ENCODE results near the gene UQCRQ. TPM values are rescaled to one million over a fixed set of nuclear protein-coding genes. Genes with fewer than 3 reads are reported as not detected.

UQCRQ gene
- total and polyA plus RNA-seq, 2 experiments from 2014 or later: 104 to 1,308 TPM

DNA sequence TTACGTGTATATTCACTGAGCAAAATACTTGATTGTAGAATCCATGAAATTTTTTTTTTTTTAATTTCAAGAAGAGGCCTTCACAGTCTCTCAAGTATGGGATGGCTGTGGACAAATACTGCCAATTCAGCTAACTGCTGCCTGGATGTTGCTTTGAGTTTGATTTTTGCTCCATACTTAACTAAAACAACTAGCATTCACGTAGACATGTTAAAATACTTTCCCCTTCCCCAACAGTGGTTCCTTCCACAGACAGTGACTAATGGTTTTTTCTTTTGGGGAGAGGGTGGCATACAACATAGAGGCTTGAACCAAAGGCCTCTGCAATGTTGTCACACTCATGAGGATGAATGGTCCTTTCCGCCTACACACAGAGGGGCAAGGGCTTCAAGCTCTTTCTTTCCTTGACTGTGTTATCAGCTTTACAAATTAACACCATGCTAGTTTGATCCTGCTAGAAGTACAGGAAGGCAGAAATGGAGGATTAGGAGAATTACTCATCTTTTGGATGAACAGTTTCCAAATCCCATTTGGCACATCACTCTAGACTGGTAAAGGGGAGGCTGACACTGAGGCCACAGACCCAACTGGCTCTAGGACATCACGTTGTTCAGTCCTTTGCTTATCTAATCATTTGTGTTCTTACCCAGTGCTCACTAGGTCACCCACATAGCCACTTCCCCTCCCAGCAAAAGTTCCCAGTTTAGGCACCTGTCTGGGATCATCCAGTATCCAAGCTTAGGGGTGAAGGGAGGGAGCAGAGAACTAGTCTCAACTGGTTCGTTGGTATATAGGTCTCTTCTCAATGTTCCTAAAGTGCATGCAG, 5.2 kb downstream of the UQCRQ start (continued):
- TF ChIP-seq, protein P1, sequence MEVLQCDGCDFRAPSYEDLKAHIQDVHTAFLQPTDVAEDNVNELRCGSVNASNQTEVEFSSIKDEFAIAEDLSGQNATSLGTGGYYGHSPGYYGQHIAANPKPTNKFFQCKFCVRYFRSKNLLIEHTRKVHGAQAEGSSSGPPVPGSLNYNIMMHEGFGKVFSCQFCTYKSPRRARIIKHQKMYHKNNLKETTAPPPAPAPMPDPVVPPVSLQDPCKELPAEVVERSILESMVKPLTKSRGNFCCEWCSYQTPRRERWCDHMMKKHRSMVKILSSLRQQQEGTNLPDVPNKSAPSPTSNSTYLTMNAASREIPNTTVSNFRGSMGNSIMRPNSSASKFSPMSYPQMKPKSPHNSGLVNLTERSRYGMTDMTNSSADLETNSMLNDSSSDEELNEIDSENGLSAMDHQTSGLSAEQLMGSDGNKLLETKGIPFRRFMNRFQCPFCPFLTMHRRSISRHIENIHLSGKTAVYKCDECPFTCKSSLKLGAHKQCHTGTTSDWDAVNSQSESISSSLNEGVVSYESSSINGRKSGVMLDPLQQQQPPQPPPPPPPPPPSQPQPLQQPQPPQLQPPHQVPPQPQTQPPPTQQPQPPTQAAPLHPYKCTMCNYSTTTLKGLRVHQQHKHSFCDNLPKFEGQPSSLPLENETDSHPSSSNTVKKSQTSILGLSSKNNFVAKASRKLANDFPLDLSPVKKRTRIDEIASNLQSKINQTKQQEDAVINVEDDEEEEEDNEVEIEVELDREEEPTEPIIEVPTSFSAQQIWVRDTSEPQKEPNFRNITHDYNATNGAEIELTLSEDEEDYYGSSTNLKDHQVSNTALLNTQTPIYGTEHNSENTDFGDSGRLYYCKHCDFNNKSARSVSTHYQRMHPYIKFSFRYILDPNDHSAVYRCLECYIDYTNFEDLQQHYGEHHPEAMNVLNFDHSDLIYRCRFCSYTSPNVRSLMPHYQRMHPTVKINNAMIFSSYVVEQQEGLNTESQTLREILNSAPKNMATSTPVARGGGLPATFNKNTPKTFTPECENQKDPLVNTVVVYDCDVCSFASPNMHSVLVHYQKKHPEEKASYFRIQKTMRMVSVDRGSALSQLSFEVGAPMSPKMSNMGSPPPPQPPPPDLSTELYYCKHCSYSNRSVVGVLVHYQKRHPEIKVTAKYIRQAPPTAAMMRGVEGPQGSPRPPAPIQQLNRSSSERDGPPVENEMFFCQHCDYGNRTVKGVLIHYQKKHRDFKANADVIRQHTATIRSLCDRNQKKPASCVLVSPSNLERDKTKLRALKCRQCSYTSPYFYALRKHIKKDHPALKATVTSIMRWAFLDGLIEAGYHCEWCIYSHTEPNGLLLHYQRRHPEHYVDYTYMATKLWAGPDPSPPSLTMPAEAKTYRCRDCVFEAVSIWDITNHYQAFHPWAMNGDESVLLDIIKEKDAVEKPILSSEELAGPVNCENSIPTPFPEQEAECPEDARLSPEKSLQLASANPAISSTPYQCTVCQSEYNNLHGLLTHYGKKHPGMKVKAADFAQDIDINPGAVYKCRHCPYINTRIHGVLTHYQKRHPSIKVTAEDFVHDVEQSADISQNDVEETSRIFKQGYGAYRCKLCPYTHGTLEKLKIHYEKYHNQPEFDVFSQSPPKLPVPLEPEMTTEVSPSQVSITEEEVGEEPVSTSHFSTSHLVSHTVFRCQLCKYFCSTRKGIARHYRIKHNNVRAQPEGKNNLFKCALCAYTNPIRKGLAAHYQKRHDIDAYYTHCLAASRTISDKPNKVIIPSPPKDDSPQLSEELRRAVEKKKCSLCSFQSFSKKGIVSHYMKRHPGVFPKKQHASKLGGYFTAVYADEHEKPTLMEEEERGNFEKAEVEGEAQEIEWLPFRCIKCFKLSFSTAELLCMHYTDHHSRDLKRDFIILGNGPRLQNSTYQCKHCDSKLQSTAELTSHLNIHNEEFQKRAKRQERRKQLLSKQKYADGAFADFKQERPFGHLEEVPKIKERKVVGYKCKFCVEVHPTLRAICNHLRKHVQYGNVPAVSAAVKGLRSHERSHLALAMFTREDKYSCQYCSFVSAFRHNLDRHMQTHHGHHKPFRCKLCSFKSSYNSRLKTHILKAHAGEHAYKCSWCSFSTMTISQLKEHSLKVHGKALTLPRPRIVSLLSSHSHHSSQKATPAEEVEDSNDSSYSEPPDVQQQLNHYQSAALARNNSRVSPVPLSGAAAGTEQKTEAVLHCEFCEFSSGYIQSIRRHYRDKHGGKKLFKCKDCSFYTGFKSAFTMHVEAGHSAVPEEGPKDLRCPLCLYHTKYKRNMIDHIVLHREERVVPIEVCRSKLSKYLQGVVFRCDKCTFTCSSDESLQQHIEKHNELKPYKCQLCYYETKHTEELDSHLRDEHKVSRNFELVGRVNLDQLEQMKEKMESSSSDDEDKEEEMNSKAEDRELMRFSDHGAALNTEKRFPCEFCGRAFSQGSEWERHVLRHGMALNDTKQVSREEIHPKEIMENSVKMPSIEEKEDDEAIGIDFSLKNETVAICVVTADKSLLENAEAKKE (CRISPR knock-in tag; IDR thresholded peaks at IDR 0.05): no peak
- TF ChIP-seq JUNB (IDR thresholded peaks at IDR 0.05; ENCODE audit: unreplicated experiment): no peak

DNA sequence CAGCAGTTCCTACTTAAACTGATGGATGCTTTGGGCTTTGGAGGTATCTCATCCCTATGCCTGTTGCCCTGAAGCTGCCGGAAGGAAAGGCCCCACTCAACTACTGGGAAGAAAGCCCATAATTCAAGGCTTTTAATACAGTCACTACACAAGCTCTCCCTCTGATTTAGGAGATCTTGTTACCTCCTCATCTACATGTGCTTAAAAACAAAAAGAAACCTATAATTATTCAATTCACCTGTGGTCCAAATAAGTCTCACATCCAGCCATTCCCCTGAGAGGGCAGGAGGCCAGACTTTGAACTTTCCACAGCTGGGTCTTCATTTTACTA, 6.3 kb downstream of the UQCRQ start:
- no peaks in the 10 kb centered on the region for H3K4me1 ChIP-seq (ENCODE audit: insufficient read depth)
- TF ChIP-seq POLR2AphosphoS5 (IDR thresholded peaks at IDR 0.05; ENCODE audit: low read depth) (no peak; the same call in 1 of the 2 replicates), ZNF331 (CRISPR knock-in tag; IDR thresholded peaks at IDR 0.05; ENCODE audit: low read depth) (no peak), CREB1 (CRISPR knock-in tag; IDR thresholded peaks at IDR 0.05; ENCODE audit: low read depth) (no peak), JUNB (IDR thresholded peaks at IDR 0.05; ENCODE audit: unreplicated experiment) (no peak)
- TF ChIP-seq, protein P2, sequence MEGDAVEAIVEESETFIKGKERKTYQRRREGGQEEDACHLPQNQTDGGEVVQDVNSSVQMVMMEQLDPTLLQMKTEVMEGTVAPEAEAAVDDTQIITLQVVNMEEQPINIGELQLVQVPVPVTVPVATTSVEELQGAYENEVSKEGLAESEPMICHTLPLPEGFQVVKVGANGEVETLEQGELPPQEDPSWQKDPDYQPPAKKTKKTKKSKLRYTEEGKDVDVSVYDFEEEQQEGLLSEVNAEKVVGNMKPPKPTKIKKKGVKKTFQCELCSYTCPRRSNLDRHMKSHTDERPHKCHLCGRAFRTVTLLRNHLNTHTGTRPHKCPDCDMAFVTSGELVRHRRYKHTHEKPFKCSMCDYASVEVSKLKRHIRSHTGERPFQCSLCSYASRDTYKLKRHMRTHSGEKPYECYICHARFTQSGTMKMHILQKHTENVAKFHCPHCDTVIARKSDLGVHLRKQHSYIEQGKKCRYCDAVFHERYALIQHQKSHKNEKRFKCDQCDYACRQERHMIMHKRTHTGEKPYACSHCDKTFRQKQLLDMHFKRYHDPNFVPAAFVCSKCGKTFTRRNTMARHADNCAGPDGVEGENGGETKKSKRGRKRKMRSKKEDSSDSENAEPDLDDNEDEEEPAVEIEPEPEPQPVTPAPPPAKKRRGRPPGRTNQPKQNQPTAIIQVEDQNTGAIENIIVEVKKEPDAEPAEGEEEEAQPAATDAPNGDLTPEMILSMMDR (conservative IDR thresholded peaks at IDR 0.05; ENCODE audit: low read depth in 2 of 2): no peak
- TF ChIP-seq, protein P3, sequence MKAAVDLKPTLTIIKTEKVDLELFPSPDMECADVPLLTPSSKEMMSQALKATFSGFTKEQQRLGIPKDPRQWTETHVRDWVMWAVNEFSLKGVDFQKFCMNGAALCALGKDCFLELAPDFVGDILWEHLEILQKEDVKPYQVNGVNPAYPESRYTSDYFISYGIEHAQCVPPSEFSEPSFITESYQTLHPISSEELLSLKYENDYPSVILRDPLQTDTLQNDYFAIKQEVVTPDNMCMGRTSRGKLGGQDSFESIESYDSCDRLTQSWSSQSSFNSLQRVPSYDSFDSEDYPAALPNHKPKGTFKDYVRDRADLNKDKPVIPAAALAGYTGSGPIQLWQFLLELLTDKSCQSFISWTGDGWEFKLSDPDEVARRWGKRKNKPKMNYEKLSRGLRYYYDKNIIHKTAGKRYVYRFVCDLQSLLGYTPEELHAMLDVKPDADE (IDR thresholded peaks at IDR 0.05): no peak

More for the DNA sequence above, 6.3 kb downstream of the UQCRQ start:
- no peak overlapping the region for H3K27ac Mint-ChIP-seq
- H3K27me3 Mint-ChIP-seq (ENCODE audit: insufficient read depth, low read depth, poor library complexity): peaks cover 6% of the 10 kb centered on the region
- peaks cover 10% of the 10 kb centered on the region for H3K36me3 ChIP-seq (ENCODE audit: insufficient read depth)
- peaks cover 12% of the 10 kb centered on the region for H3F3A ChIP-seq (replicated peaks; ENCODE audit: low read depth)
- H3K27me3 ChIP-seq (ENCODE audit: insufficient read depth): no peaks in the 10 kb centered on the region
- no peak overlapping the region for H3K4me2 ChIP-seq
- no peaks in the 10 kb centered on the region for H3K4me1 Mint-ChIP-seq
- H3K9me2 ChIP-seq (ENCODE audit: insufficient read depth): no peaks in the 10 kb centered on the region
- peaks cover 24% of the 10 kb centered on the region for H3K36me3 Mint-ChIP-seq (ENCODE audit: low read depth)
- H2AFZ ChIP-seq: no peak overlapping the region
- DNase-seq (ENCODE audit: low spot score) (no peak), ATAC-seq (no peak)
- no peaks in the 10 kb centered on the region for H3K9me3 Mint-ChIP-seq
- no peak overlapping the region; the same call in 1 of the 2 replicates for H3K27ac ChIP-seq (ENCODE audit: low read depth)
- H3K4me3 Mint-ChIP-seq: no peak overlapping the region
- H4K20me1 ChIP-seq (replicated peaks; ENCODE audit: insufficient read depth): peaks cover under 1% of the 10 kb centered on the region
- no peak overlapping the region for H3K4me3 ChIP-seq
- H3K79me2 ChIP-seq (replicated peaks; ENCODE audit: insufficient read depth): peaks cover 8% of the 10 kb centered on the region

Data from GM23338 (cell line).